Measurements from ENCODE around the gene CRAMP1. TPM values are rescaled to one million over a fixed set of nuclear protein-coding genes. Genes with fewer than 3 reads are reported as not detected.

Gene CRAMP1
- polyA plus RNA-seq, 1 of the 3 experiments (the other 2 are of a cell fraction) = 9.5 TPM

- ChIA-PET CTCF (no interaction called here), POLR2A (no interaction called here)
- Histone ChIP-seq H3K9me3 (no peaks in the 10 kb centered on the region), H2AFZ (ENCODE audit: low read depth) (no peak overlapping the region), H3K4me1 (ENCODE audit: control insufficient read depth in 1 of 2, insufficient read depth in 2 of 2, low read depth in 1 of 2, low read length in 1 of 2) (peaks cover 0 to 7% of the 10 kb centered on the region in 2 experiments; a peak in 1 of 4 replicates), H3K27me3 (ENCODE audit: insufficient read depth) (no peaks in the 10 kb centered on the region), H3K36me3 (replicated peaks in 1 of 2; ENCODE audit: control insufficient read depth in 1 of 2, insufficient read depth in 2 of 2, low read length in 1 of 2) (peaks cover 22 to 74% of the 10 kb centered on the region in 2 experiments), H3K4me2 (no peak overlapping the region), H4K20me1 (ENCODE audit: insufficient read depth) (no peaks in the 10 kb centered on the region), H3F3A (replicated peaks; ENCODE audit: insufficient read depth) (no peaks in the 10 kb centered on the region), H3K4me3 (ENCODE audit: low read depth in 2 of 2, low read length in 1 of 2) (no peak overlapping the region), H3K9ac (no peak overlapping the region), H3K79me2 (ENCODE audit: insufficient read depth) (no peaks in the 10 kb centered on the region), H3K27ac (ENCODE audit: low read depth in 2 of 2, low read length in 1 of 2) (no peak overlapping the region), H3K9me2 (no peaks in the 10 kb centered on the region)
- TF ChIP-seq GABPA (IDR thresholded peaks at IDR 0.05; ENCODE audit: low read depth) = no peak
- TF ChIP-seq MXI1 (IDR thresholded peaks at IDR 0.05; ENCODE audit: low read depth, low read length) = no peak
- no peak for TF ChIP-seq TCF12 (IDR thresholded peaks at IDR 0.05)
- TF ChIP-seq POLR2AphosphoS5 (IDR thresholded peaks at IDR 0.05; ENCODE audit: low read depth, low read length) = no peak
- TF ChIP-seq ELF1 (IDR thresholded peaks at IDR 0.05) = no peak
- TF ChIP-seq NRF1 (IDR thresholded peaks at IDR 0.05; ENCODE audit: low read depth, low read length) = no peak
- TF ChIP-seq SMC3 (IDR thresholded peaks at IDR 0.05; ENCODE audit: low read depth, low read length) = no peak
- no peak for TF ChIP-seq TEAD4 (IDR thresholded peaks at IDR 0.05; ENCODE audit: borderline replicate concordance, insufficient read depth)
- TF ChIP-seq PBX3 (IDR thresholded peaks at IDR 0.05) = no peak
- TF ChIP-seq TAF1 (IDR thresholded peaks at IDR 0.05; ENCODE audit: borderline replicate concordance, low read depth, low read length) = no peak
- no peak for TF ChIP-seq YY1 (IDR thresholded peaks at IDR 0.05; ENCODE audit: low read depth)
- no peak for TF ChIP-seq RCOR1 (IDR thresholded peaks at IDR 0.05; ENCODE audit: low read length)
- TF ChIP-seq JUND (IDR thresholded peaks at IDR 0.05) = no peak
- TF ChIP-seq RFX5 (IDR thresholded peaks at IDR 0.05; ENCODE audit: low read length) = no peak
- TF ChIP-seq SIN3A (IDR thresholded peaks at IDR 0.05; ENCODE audit: borderline replicate concordance, low read depth, low read length) = no peak
- no peak for TF ChIP-seq REST (IDR thresholded peaks at IDR 0.05; ENCODE audit: low read depth, low read length)
- no peak for TF ChIP-seq USF1 (IDR thresholded peaks at IDR 0.05; ENCODE audit: borderline replicate concordance, low read depth)
- WGBS (ENCODE audit: low lambda C conversion rate) = 74% methylated on average over 2 of the region's 2 CpGs
- DNase-seq = no peak
These were observed 49.7 kb downstream of the CRAMP1 start for GRCh38 chr16:1661826-1662225.

Data from SK-N-SH (cell line).